H1 (cell line): Measurements from ENCODE around the gene SYT2. TPM values are rescaled to one million over a fixed set of nuclear protein-coding genes. Genes with fewer than 3 reads are reported as not detected.

Source experiments
- BACH1 ChIP-seq: IDR thresholded peaks from 2 replicates; pipeline ENCODE4 v1.6.1; 2012; ENCODE audit warnings: low read length, improper control_type of control experiment
- CTBP2 ChIP-seq: IDR thresholded peaks from 2 replicates; pipeline ENCODE4 v1.7.0; 2011; ENCODE audit warnings: borderline replicate concordance, mild to moderate bottlenecking, moderate library complexity, mixed read lengths, low read length; ENCODE audit not compliant: insufficient read depth, insufficient read length
- RNF2 ChIP-seq: fragments of 200-900, 300-1000 bp; sonication (generic); IDR thresholded peaks from 2 replicates; pipeline ENCODE4 v1.7.1; 2016; ENCODE audit warnings: borderline replicate concordance, low read depth, mild to moderate bottlenecking, antibody characterized with exemption, low read length; ENCODE audit not compliant: poor library complexity, severe bottlenecking; ENCODE audit errors: missing control alignments
- SUZ12 ChIP-seq: fragments of 200-600 bp; sonication (generic); IDR thresholded peaks from 2 replicates; pipeline ENCODE4 v1.6.1; 2012; ENCODE audit warnings: mild to moderate bottlenecking, inconsistent platforms, low read length, moderate library complexity, mixed read lengths
- polyA plus RNA-seq, 7 experiments: library from polyadenylated mRNA; depleted of rRNA in 3 of 7; stranded (reverse) in 5 of 7; unstranded in 2 of 7; fragments of >200 nt in 5 of 7; fragments of 200-250 nt in 2 of 7; gene quantifications; 1 replicate in 5 of 7; 2 replicates in 1 of 7; 4 replicates in 1 of 7; pipeline versions ENCODE4 v1.2.1 to v1.2.3, GENCODE V29; 2011 to 2013; ENCODE audit warnings: missing spikeins in 2 of 7, mixed read lengths in 2 of 7
- total RNA-seq: library from RNA; stranded (reverse); fragmentation: NEBNext Ultra II Directional; extraction: Animal tissue kit (Norgen Biotek cat#: 25700); gene quantifications from 2 replicates; pipeline ENCODE4 v1.2.1, GENCODE V29; 2021

Gene SYT2
- total and polyA plus RNA-seq, 2 of the 8 experiments (the other 6 are each of a cell fraction or from before 2014, with no cell fraction given): 2.8 to 11.0 TPM

DNA sequence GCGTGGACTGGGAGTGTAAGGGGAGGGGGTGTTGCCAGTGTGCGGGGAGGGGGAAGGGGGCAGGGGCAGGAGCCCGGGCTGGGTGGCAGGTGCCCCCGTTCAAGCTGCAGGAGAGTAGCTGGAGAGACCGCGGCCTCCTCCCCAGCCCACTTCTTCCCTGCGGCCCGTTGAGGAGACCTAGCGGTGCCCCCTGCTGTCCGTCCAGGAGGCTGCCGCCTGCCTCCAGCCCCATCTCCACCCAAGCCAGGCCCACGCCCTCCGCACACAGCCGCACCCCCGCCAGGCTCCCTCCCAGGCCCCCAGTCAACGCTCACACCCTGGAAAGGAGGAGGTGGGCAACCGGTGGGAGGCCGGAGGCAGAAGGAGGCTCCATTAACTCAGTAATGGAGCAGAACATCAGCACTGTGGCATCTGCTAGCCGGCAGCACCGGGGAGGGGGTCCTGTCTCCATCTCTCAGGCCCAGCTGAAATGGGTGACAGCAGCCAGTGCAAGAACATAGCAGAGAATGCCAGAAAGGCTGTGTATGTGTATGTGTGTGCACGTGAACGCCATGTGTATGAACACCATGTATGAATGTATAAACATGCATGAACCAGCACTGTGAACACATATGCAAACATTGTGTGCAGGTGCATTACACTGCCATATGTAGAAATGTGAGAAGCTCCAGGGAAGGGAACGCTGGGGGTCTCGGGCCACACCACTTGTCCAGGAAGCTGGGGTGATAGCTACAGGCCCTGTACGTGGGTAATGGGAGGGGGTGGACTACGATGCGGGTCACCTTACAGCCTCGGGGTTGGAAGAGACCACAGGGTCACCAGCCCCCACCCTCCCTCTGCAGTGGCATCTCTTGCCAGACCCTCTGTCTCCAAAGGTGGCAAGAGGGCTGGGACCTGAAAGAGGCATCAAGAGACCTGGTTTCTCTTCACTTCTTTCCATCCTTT lies 84.6 kb downstream of the SYT2 start (continued):
- TF ChIP-seq CTBP2 (no peak), BACH1 (no peak), SUZ12 (no peak), RNF2 (no peak)
